ENCODE data around the gene KLRF2.

- TF ChIP-seq CTCF (conservative IDR thresholded peaks at IDR 0.05 in 1 of 2, IDR thresholded peaks at IDR 0.05 in 1 of 2; ENCODE audit: extremely low read depth in 1 of 2, insufficient read depth in 1 of 2, low read depth in 1 of 2, low read length in 2 of 2) = no peak
- TF ChIP-seq EZH2 (IDR thresholded peaks at IDR 0.05; ENCODE audit: borderline replicate concordance, low read length) = no peak
Measured at GRCh38 chr12:9899209-9899608, 17.9 kb downstream of the KLRF2 start.
